Endodermal cell (in vitro differentiated cells): ENCODE data around the gene GBF1. TPM values are rescaled to one million over a fixed set of nuclear protein-coding genes. Genes with fewer than 3 reads are reported as not detected.

Experiments
- DNase-seq: peaks from one replicate; pipeline ENCODE4 v3.0.0-alpha.2; 2017
- H3K27ac ChIP-seq: 2 replicates; pipeline ENCODE4 v1.5.1; 2013; ENCODE audit warnings: mild to moderate bottlenecking, low read depth, low read length, moderate library complexity
- H3K27me3 ChIP-seq: 2 replicates; pipeline ENCODE4 v1.6.1; 2013; ENCODE audit warnings: mild to moderate bottlenecking, low read length, moderate library complexity; ENCODE audit not compliant: insufficient read depth, control insufficient read depth, poor library complexity, severe bottlenecking
- H3K36me3 ChIP-seq: 2 replicates; pipeline ENCODE4 v1.7.0; 2013; ENCODE audit warnings: mild to moderate bottlenecking, low read length, moderate library complexity; ENCODE audit not compliant: control insufficient read depth, insufficient read depth
- H3K4me1 ChIP-seq: one replicate; pipeline ENCODE4 v1.7.0; 2013; ENCODE audit warnings: low read length; ENCODE audit not compliant: control insufficient read depth, insufficient read depth
- H3K4me3 ChIP-seq: 2 replicates; pipeline ENCODE4 v1.5.1; 2013; ENCODE audit warnings: mild to moderate bottlenecking, low read length, moderate library complexity
- H3K9ac ChIP-seq: 2 replicates; pipeline ENCODE4 v1.6.1; 2013; ENCODE audit warnings: mild to moderate bottlenecking, low read length, moderate library complexity; ENCODE audit not compliant: poor library complexity, severe bottlenecking; ENCODE audit errors: extremely low read depth
- H3K9me3 ChIP-seq: 2 replicates; pipeline ENCODE4 v1.6.1; 2013; ENCODE audit warnings: mild to moderate bottlenecking, low read length, moderate library complexity; ENCODE audit not compliant: control insufficient read depth
- H3K27ac Mint-ChIP-seq: 2 replicates; pipeline ENCODE4 v1.8.0; 2020; ENCODE audit warnings: mixed read lengths
- H3K27me3 Mint-ChIP-seq: 2 replicates; pipeline ENCODE4 v1.8.0; 2021; ENCODE audit warnings: mild to moderate bottlenecking, mixed read lengths; ENCODE audit not compliant: insufficient read depth
- H3K36me3 Mint-ChIP-seq: 2 replicates; pipeline ENCODE4 v1.8.0; 2020; ENCODE audit warnings: low read depth, mixed read lengths
- H3K4me1 Mint-ChIP-seq: 2 replicates; pipeline ENCODE4 v1.8.0; 2020; ENCODE audit warnings: mixed read lengths
- H3K4me3 Mint-ChIP-seq: 2 replicates; pipeline ENCODE4 v1.8.0; 2020; ENCODE audit warnings: mild to moderate bottlenecking, moderate library complexity, mixed read lengths
- H3K9me3 Mint-ChIP-seq: 2 replicates; pipeline ENCODE4 v1.8.0; 2020; ENCODE audit warnings: mild to moderate bottlenecking, mixed read lengths
- CTCF ChIP-seq: fragments of 200-600 bp; sonication (generic); conservative IDR thresholded peaks from 2 replicates; pipeline ENCODE4 v1.5.0; 2021; ENCODE audit warnings: antibody characterized with exemption, mild to moderate bottlenecking
- WGBS, 2 experiments: methylation state at CpG; one replicate each; pipeline versions ENCODE4 v1.1.5 to v1.1.7; 2013; ENCODE audit warnings: missing lambda C conversion rate in 2 of 2, mixed read lengths in 1 of 2; ENCODE audit not compliant: insufficient coverage in 1 of 2, insufficient read length in 1 of 2; 5-methylcytosine and 5-hydroxymethylcytosine counted together
- total RNA-seq, 2 donors: library from RNA; stranded (reverse); fragmentation: NEBNext Ultra II Directional in 1 of 2; extraction: Animal tissue kit (Norgen Biotek cat#: 25700) in 1 of 2; gene quantifications; 2 replicates in 1 of 2; 3 replicates in 1 of 2; pipeline ENCODE4 v1.2.1, GENCODE V29; 2021

GBF1 gene
- total RNA-seq, 2 donors from 2014 or later, result 31.1 to 31.4 TPM

GRCh38 chr10:102408728-102409603, 163.6 kb downstream of the GBF1 start:
- H3K4me1 Mint-ChIP-seq, result peaks cover 18% of the 10 kb centered on the region
- Histone ChIP-seq H3K36me3 (no peaks in the 10 kb centered on the region), H3K9me3 (no peaks in the 10 kb centered on the region), H3K27me3 (peaks cover 65% of the 10 kb centered on the region), H3K27ac (no peak overlapping the region), H3K4me3 (peak overlapping the region; percentile 62), H3K9ac (no peak overlapping the region), H3K4me1 (no peaks in the 10 kb centered on the region)
- H3K27ac Mint-ChIP-seq, result no peak overlapping the region
- H3K4me3 Mint-ChIP-seq, result peak overlapping the region; percentile 53
- peak; percentile 78 for DNase-seq
- TF ChIP-seq CTCF, result no peak
- 0 to 3% methylated on average over 1 to 101 of the region's 103 CpGs for WGBS, 2 experiments
- H3K9me3 Mint-ChIP-seq, result no peaks in the 10 kb centered on the region
- peaks cover 74% of the 10 kb centered on the region for H3K27me3 Mint-ChIP-seq
- no peaks in the 10 kb centered on the region for H3K36me3 Mint-ChIP-seq

GRCh38 chr10:102409604-102410428, 164.5 kb downstream of the GBF1 start:
- no peaks in the 10 kb centered on the region for H3K36me3 Mint-ChIP-seq
- peaks cover 18% of the 10 kb centered on the region for H3K4me1 Mint-ChIP-seq
- Histone ChIP-seq H3K27ac (no peak overlapping the region), H3K9ac (no peak overlapping the region), H3K4me3 (peak overlapping the region; percentile 75), H3K4me1 (no peaks in the 10 kb centered on the region), H3K9me3 (no peaks in the 10 kb centered on the region), H3K36me3 (no peaks in the 10 kb centered on the region), H3K27me3 (peaks cover 65% of the 10 kb centered on the region)
- H3K27me3 Mint-ChIP-seq, result peaks cover 81% of the 10 kb centered on the region
- 42 to 50% methylated on average over 15 to 24 of the region's 24 CpGs for WGBS, 2 experiments
- peak overlapping the region; percentile 53 for H3K4me3 Mint-ChIP-seq
- H3K27ac Mint-ChIP-seq, result no peak overlapping the region
- no peaks in the 10 kb centered on the region for H3K9me3 Mint-ChIP-seq
- no peak for TF ChIP-seq CTCF
- DNase-seq, result peak; percentile 71

GRCh38 chr10:102410429-102411073, 165.2 kb downstream of the GBF1 start:
- no peaks in the 10 kb centered on the region for H3K4me1 ChIP-seq
- TF ChIP-seq CTCF, result no peak

More at GRCh38 chr10:102410429-102411073, 165.2 kb downstream of the GBF1 start:
- H3K36me3 Mint-ChIP-seq, result no peaks in the 10 kb centered on the region
- Histone ChIP-seq H3K9me3 (no peaks in the 10 kb centered on the region), H3K27ac (no peak overlapping the region), H3K4me3 (peak overlapping the region; percentile 75), H3K9ac (no peak overlapping the region), H3K36me3 (no peaks in the 10 kb centered on the region), H3K27me3 (peaks cover 65% of the 10 kb centered on the region)
- H3K9me3 Mint-ChIP-seq, result no peaks in the 10 kb centered on the region
- 12% methylated on average over 23 to 48 of the region's 48 CpGs for WGBS, 2 experiments
- peaks cover 18% of the 10 kb centered on the region for H3K4me1 Mint-ChIP-seq
- H3K4me3 Mint-ChIP-seq, result peak overlapping the region; percentile 53
- no peak overlapping the region for H3K27ac Mint-ChIP-seq
- DNase-seq, result peak; percentile 78
- H3K27me3 Mint-ChIP-seq, result peaks cover 80% of the 10 kb centered on the region
